OCI-LY3 (cell line): ENCODE results near the gene PVALB.

Source experiments
- CTCF ChIP-seq: fragments of 200-600, 300-600 bp; sonication (generic); IDR thresholded peaks from 2 replicates; pipeline ENCODE4 v1.5.1; 2014; ENCODE audit warnings: antibody characterized with exemption, low read length, low read depth
- EZH2phosphoT487 ChIP-seq: fragments of 200-600 bp; shearing (Covaris generic); IDR thresholded peaks from 2 replicates; pipeline ENCODE4 v1.6.1; 2018; ENCODE audit warnings: antibody characterized with exemption, mixed run types, low read depth

- TF ChIP-seq CTCF, result no peak
- TF ChIP-seq EZH2phosphoT487, result no peak
Measured at GRCh38 chr22:36828815-36829214, 12.0 kb upstream of the PVALB start.
